GM18498 (cell line): ENCODE data around the gene TRIO.

Source experiments
- ATAC-seq: cut with Tn5 transposase; IDR thresholded peaks from one replicate; pipeline ENCODE4 v1.9.1; 2021; ENCODE audit warnings: mild to moderate bottlenecking, moderate library complexity; ENCODE audit not compliant: unreplicated experiment

The TRIO gene

GRCh38 chr5:14492331-14492964, 349.3 kb downstream of the TRIO start:
- no peak for ATAC-seq

- ATAC-seq: no peak
Observed at GRCh38 chr5:14495301-14495700, 352.2 kb downstream of the TRIO start.

- no peak for ATAC-seq
Observed at GRCh38 chr5:14497311-14497710, 354.2 kb downstream of the TRIO start.

GRCh38 chr5:14501353-14502293, 358.5 kb downstream of the TRIO start:
- ATAC-seq: no peak

GRCh38 chr5:14502294-14502690, 359.1 kb downstream of the TRIO start:
- ATAC-seq: no peak

- no peak for ATAC-seq
Observed at GRCh38 chr5:14503017-14503680, 360.0 kb downstream of the TRIO start.

- ATAC-seq: no peak
Observed at GRCh38 chr5:14503681-14504331, 360.7 kb downstream of the TRIO start.

GRCh38 chr5:14504332-14504727, 361.2 kb downstream of the TRIO start:
- no peak for ATAC-seq

- ATAC-seq: no peak
Observed at GRCh38 chr5:14504816-14505215, 361.7 kb downstream of the TRIO start.

GRCh38 chr5:14505310-14506139, 362.4 kb downstream of the TRIO start:
- ATAC-seq: no peak

- no peak for ATAC-seq
Observed at GRCh38 chr5:14506140-14506538, 363.0 kb downstream of the TRIO start.

GRCh38 chr5:14506661-14507060, 363.5 kb downstream of the TRIO start:
- no peak for ATAC-seq

- no peak for ATAC-seq
Observed at GRCh38 chr5:14507156-14507941, 364.2 kb downstream of the TRIO start.

- no peak for ATAC-seq
Observed at GRCh38 chr5:14508046-14508445, 364.9 kb downstream of the TRIO start.

- ATAC-seq: no peak
Observed at GRCh38 chr5:14509556-14509955, 366.4 kb downstream of the TRIO start.

- no peak for ATAC-seq
Observed at GRCh38 chr5:14510156-14510734, 367.1 kb downstream of the TRIO start.

GRCh38 chr5:14510880-14511279, 367.7 kb downstream of the TRIO start:
- no peak for ATAC-seq

- ATAC-seq: no peak
Observed at GRCh38 chr5:14512574-14512973, 369.4 kb downstream of the TRIO start.

- ATAC-seq: no peak
Observed at GRCh38 chr5:14513266-14513665, 370.1 kb downstream of the TRIO start.
